SKM-1 (cell line): ENCODE measurements around the gene BRD2.
"Not testable (repeated sequence)": the region's sequence is repeated elsewhere in the genome, so short reads cannot be mapped to it uniquely, and the experiment has no call there.

Experiments
- DNase-seq: peaks from one replicate; lab custom pipeline; 2025; ENCODE audit not compliant: unreplicated experiment; lab: John Stamatoyannopoulos, UW

The BRD2 gene

DNA sequence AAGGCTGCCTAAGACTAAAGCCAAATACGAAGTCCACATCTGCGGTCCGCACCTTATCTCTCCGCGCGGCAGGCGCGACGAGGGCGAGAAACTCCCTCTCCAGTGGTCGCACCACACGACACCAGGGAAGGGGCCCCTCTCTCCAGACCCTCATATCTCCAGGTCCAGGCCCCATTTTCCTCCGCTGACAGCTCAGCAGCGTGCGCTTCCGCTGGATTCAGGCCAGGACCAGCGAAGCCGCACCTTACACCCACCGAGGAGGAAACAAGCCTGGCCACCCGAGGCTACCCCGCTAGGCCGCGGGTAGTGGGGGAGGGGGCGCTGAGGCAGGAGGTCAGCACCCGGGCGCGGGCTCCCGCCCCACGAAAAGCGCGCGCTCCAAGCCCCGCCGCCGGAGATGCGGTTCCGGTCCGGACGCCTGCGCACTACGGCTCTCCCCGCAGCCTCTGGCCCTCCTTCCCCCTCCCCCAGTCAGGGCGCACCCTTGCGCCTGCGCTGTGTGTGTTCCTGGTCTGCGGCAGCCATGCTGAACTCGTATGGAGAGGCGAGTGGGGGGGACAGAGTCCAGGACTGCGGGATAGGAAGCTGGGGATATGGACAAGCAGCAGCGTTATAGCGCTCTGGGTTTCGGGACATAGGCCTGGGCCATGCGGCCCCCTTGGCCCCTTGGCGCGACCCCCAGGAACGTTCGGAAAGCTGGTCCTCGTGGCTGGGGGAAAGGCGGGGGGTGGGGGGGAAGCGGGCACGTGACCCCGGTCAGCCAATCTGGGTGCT lies at the start of gene BRD2:
TSS of gene BRD2 (plus strand) at position 502 of the 774 bp plus-strand sequence. CDS start 4,305 bp downstream, outside the sequence.
- peak; percentile 83 for DNase-seq

GRCh38 chr6:32920715-32921114 lies 47.7 kb upstream of the BRD2 start:
- DNase-seq = peak; percentile 12

- DNase-seq = no peak
Observed at GRCh38 chr6:32922083-32922482, 46.3 kb upstream of the BRD2 start.

- no peak for DNase-seq
Observed at GRCh38 chr6:32931211-32931610, 37.2 kb upstream of the BRD2 start.

GRCh38 chr6:32932132-32932868 lies 36.1 kb upstream of the BRD2 start:
- no peak for DNase-seq

- peak; percentile 67 for DNase-seq
Observed at GRCh38 chr6:32933661-32934085, 34.7 kb upstream of the BRD2 start.

GRCh38 chr6:32935551-32936238 lies 32.7 kb upstream of the BRD2 start:
- DNase-seq = no peak

DNA sequence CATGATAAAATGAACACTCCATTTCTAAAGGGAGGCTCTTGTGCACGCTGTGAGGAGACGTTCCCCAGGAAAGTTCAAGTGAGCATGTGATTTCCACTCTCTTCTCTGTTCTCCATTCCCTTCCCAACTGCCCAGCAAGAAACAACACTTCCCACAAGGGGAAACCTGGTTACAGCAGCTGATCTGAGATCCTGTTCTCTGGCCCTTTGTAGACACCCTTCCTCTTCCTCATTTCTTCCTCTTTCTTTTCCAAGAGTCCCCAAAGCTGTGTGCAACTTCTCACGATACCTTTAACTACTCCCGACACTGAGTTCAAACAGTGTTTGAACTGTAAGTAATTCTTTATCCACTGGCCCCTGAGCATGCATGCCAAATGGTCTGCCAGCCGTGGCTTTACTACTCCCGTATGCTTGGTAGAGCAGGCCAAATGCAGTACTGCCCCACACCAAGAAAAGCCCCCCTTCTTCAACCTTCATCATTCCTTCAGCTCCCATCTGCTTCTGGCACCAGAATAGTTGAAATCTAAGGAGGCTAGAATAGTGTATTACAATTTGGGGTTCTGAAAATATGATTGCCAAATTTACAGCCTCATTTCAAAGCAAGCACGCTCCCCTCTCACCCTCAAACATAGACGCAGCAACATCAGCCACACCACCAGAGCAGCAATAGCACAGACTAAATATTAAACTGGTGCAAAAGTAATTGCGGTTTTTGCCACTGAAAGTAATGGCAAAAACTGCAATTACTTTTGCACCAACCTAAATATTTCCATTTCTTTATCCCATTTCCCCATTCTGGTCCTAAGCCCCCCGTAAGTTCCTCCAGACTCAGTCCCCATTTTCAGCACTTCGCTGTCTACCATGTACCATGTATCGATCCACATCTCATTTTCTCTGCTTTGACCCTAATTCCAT lies 31.9 kb upstream of the BRD2 start:
- no peak for DNase-seq

DNA sequence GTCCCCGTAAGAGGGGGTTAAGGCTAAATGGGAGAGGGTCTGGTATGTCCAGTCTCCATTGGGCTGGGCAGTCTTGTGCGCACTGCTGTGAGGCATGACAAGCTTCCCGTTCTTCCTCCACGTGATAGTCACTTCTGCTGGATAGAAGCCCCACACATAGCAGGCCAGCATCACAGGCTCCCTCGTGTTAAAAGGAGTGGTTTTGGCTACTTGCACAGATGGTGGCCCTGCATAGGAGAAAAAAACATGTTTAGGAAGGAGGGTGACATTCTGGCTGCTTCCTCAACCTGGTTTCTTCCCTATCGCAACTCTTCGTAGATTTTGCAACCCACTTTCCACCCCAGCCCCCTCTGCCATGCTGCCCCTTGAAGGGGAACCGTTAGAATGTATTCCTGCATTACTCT lies 31.2 kb upstream of the BRD2 start:
- peak; percentile 43 for DNase-seq

- DNase-seq = no peak
Observed at GRCh38 chr6:32938494-32938893, 29.9 kb upstream of the BRD2 start.

- peak; percentile 71 for DNase-seq
Observed at GRCh38 chr6:32940656-32941213, 27.7 kb upstream of the BRD2 start, which contains the start of gene HLA-DMB. TSS of gene HLA-DMB (minus strand) at chr6:32941028. CDS start at chr6:32940807, 221 bp downstream.

GRCh38 chr6:32941214-32941768 lies 27.1 kb upstream of the BRD2 start:
- no peak for DNase-seq

- DNase-seq = not testable (repeated sequence)
Observed at GRCh38 chr6:32942555-32943123, 25.8 kb upstream of the BRD2 start.

GRCh38 chr6:32943864-32944649 lies 24.3 kb upstream of the BRD2 start:
- peak; percentile 78 for DNase-seq

DNA sequence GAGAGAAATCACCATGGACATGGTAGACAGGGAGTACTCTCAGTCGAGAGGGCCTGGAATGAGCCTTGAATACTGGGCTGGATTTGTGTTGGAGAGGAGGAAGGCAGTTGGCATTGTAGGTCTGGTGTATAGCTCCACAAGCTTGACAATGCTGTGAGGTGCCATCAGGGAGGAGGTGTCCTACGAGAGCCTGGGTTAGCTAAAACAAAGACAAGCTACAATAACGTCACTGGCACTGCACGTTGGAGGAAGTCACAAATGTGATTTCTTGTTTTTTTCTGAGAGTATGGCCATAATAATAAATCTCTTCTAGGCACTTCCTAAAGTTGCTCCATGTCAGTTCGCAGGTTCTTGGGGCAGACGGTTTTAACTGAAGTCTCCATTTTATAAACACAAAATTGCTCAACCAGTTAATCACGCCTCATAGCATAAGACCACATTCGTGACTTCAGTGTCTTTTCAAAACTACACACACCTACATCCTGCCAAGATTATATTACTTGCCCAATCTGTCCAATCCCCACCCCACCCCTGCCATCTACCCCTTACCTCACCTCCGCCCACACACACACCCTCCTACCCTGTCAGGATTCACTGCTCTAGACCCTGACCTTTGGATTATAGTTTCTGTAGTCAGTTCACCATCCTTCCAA lies 23.2 kb upstream of the BRD2 start:
- no peak for DNase-seq

- DNase-seq = no peak
Observed at GRCh38 chr6:32945953-32946352, 22.4 kb upstream of the BRD2 start.

GRCh38 chr6:32946893-32947292 lies 21.5 kb upstream of the BRD2 start:
- DNase-seq = no peak
